NB4 (cell line): Measurements from ENCODE around the gene NCOR1.

Experiments
- MYC ChIP-seq: IDR thresholded peaks from 2 replicates; pipeline ENCODE4 v1.6.1; 2011; ENCODE audit warnings: low read depth, low read length
- POLR2A ChIP-seq: IDR thresholded peaks from 2 replicates; pipeline ENCODE4 v1.6.1; 2011; ENCODE audit warnings: mild to moderate bottlenecking; ENCODE audit not compliant: insufficient read length; ENCODE audit errors: extremely low read depth
- TF ChIP-seq, protein P1 (sequence below): IDR thresholded peaks from one replicate; pipeline ENCODE4 v1.5.1; 2012; ENCODE audit warnings: low read depth, low read length
- TF ChIP-seq, protein P2 (sequence below): IDR thresholded peaks from 2 replicates; pipeline ENCODE4 v1.6.1; 2011; ENCODE audit warnings: low read depth, low read length

DNA sequence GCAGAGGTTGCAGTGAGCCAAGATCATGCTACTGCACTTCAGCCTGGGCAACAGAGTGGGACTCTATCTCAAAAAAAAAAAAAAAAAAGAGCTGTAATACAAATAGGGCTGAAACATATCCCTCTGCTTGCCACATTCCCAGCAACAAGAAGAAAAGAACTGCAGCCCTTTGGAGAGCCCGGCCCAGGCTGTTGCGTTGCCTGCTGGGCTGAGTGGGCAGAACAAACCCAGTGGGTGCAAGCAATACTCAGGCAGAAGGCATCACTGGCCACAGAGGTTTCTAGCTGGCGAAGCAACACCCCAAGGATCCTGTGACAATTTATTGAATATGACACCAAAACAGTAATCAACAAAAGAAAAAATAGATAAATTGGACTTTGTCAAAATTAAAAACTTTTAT, 45.7 kb upstream of the NCOR1 start:
- no peak for TF ChIP-seq POLR2A
- TF ChIP-seq, protein P1, sequence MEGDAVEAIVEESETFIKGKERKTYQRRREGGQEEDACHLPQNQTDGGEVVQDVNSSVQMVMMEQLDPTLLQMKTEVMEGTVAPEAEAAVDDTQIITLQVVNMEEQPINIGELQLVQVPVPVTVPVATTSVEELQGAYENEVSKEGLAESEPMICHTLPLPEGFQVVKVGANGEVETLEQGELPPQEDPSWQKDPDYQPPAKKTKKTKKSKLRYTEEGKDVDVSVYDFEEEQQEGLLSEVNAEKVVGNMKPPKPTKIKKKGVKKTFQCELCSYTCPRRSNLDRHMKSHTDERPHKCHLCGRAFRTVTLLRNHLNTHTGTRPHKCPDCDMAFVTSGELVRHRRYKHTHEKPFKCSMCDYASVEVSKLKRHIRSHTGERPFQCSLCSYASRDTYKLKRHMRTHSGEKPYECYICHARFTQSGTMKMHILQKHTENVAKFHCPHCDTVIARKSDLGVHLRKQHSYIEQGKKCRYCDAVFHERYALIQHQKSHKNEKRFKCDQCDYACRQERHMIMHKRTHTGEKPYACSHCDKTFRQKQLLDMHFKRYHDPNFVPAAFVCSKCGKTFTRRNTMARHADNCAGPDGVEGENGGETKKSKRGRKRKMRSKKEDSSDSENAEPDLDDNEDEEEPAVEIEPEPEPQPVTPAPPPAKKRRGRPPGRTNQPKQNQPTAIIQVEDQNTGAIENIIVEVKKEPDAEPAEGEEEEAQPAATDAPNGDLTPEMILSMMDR: no peak
- TF ChIP-seq, protein P2, sequence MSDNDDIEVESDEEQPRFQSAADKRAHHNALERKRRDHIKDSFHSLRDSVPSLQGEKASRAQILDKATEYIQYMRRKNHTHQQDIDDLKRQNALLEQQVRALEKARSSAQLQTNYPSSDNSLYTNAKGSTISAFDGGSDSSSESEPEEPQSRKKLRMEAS: no peak
- no peak for TF ChIP-seq MYC
